Hepatocyte (in vitro differentiated cells): ENCODE data around the gene GRHL1. TPM values are rescaled to one million over a fixed set of nuclear protein-coding genes. Genes with fewer than 3 reads are reported as not detected.

Source experiments
- DNase-seq: peaks from one replicate; pipeline ENCODE4 v3.0.0-alpha.2; 2016; ENCODE audit warnings: low spot score
- H2AFZ ChIP-seq: fragments of 200-600 bp; sonication (generic); 2 replicates; pipeline ENCODE4 v1.6.0; 2016; ENCODE audit warnings: antibody characterized with exemption, mild to moderate bottlenecking
- H3K27ac ChIP-seq: fragments of 200-600 bp; sonication (generic); 2 replicates; pipeline ENCODE4 v1.5.1; 2016; ENCODE audit warnings: mild to moderate bottlenecking
- H3K27me3 ChIP-seq: fragments of 200-600 bp; sonication (generic); 2 replicates; pipeline ENCODE4 v1.6.1; 2016
- H3K36me3 ChIP-seq: fragments of 200-600 bp; sonication (generic); replicated peaks from 2 replicates; pipeline ENCODE4 v1.5.1; 2016; ENCODE audit warnings: low read depth; ENCODE audit not compliant: insufficient read depth
- H3K4me1 ChIP-seq: fragments of 200-600 bp; sonication (generic); 2 replicates; pipeline ENCODE4 v1.5.1; 2016; ENCODE audit warnings: mild to moderate bottlenecking, moderate library complexity; ENCODE audit not compliant: insufficient read depth
- H3K4me2 ChIP-seq: fragments of 200-600 bp; sonication (generic); 2 replicates; pipeline ENCODE4 v1.6.0; 2016
- H3K4me3 ChIP-seq: fragments of 200-600 bp; sonication (generic); 2 replicates; pipeline ENCODE4 v1.5.1; 2016; ENCODE audit warnings: mild to moderate bottlenecking
- H3K79me2 ChIP-seq: fragments of 200-600 bp; sonication (generic); 2 replicates; pipeline ENCODE4 v1.6.0; 2017; ENCODE audit warnings: mild to moderate bottlenecking
- H3K9me2 ChIP-seq: fragments of 200-600 bp; sonication (generic); replicated peaks from 2 replicates; pipeline ENCODE4 v1.6.0; 2017; ENCODE audit warnings: mild to moderate bottlenecking; ENCODE audit not compliant: insufficient read depth
- H3K9me3 ChIP-seq: fragments of 200-600 bp; sonication (generic); 2 replicates; pipeline ENCODE4 v1.5.1; 2016; ENCODE audit warnings: low read depth, mild to moderate bottlenecking
- H4K20me1 ChIP-seq: fragments of 200-600 bp; sonication (generic); 2 replicates; pipeline ENCODE4 v1.6.0; 2016; ENCODE audit warnings: mild to moderate bottlenecking; ENCODE audit not compliant: insufficient read depth, poor library complexity, severe bottlenecking
- EZH2 ChIP-seq: fragments of 200-600 bp; sonication (generic); IDR thresholded peaks from 2 replicates; pipeline ENCODE4 v1.6.1; 2016; ENCODE audit warnings: antibody characterized with exemption, mild to moderate bottlenecking, borderline replicate concordance
- EZH2phosphoT487 ChIP-seq: fragments of 200-600 bp; sonication (generic); IDR thresholded peaks from one replicate; pipeline ENCODE4 v1.6.1; 2018; ENCODE audit warnings: antibody characterized with exemption, mild to moderate bottlenecking, low read depth, moderate library complexity; ENCODE audit not compliant: unreplicated experiment, severe bottlenecking
- WGBS: methylation state at CpG from one replicate; pipeline ENCODE4 v1.1.6; 2016; ENCODE audit warnings: low lambda C conversion rate; ENCODE audit errors: missing lambda C conversion rate; 5-methylcytosine and 5-hydroxymethylcytosine counted together
- polyA plus RNA-seq: library from polyadenylated mRNA; unstranded; fragments of >200 nt; fragmentation: Nextera tagmentation; extraction: Ambion mirVana; gene quantifications from 2 replicates; pipeline ENCODE4 v1.2.1, GENCODE V29; 2016
- total RNA-seq: library from RNA; depleted of rRNA; stranded (reverse); fragments of >200 nt; gene quantifications from 2 replicates; pipeline ENCODE4 v1.2.3, GENCODE V29; 2014
- TF ChIP-seq, protein P1 (sequence below): fragments of 200-600 bp; sonication (generic); IDR thresholded peaks from 2 replicates; pipeline ENCODE4 v1.5.1; 2016; ENCODE audit warnings: antibody characterized with exemption, mild to moderate bottlenecking; ENCODE audit not compliant: poor library complexity

Gene GRHL1
- total and polyA plus RNA-seq, 2 experiments from 2014 or later: 4.0 to 10.9 TPM

DNA sequence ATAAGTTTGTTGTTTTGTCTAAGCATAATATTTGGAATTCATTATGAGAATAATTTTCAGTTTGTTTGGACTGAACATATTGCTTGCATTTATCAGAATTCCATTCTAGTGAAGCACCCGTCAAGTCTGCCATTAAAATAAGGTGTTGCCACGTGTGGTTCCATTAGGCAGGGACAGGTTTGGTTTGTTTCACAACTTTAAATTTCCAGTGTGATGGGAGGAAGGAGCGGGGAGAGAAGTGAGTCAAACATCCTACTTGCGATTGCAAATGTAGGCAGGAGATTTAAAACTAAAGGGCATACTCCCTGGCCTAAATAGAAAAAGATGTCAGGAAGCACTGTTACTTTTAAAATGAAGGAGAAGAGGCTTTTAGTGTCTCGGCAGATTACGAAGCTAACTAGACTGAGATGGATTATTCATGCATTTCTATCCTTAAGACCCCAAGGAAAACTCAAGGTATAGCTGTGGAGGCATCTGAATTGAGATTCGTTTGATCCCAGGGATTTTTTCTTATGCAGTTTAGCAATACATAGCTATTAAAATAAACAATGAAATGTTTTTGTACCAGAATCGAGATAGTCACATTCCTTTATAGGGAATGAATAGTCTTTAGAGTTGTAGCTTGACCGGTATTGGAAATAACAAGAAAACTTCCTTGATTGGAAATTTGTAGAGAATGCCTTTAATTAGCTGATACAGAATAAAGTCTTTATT, 19.8 kb downstream of the GRHL1 start:
- Histone ChIP-seq H3K4me2 (peak overlapping the region; percentile 37), H3K27ac (peak overlapping the region; percentile 39), H3K9me2 (no peaks in the 10 kb centered on the region), H2AFZ (no peak overlapping the region), H3K79me2 (no peaks in the 10 kb centered on the region), H3K4me1 (peaks cover 20% of the 10 kb centered on the region), H4K20me1 (no peaks in the 10 kb centered on the region), H3K9me3 (no peaks in the 10 kb centered on the region), H3K4me3 (no peak overlapping the region), H3K36me3 (no peaks in the 10 kb centered on the region), H3K27me3 (no peaks in the 10 kb centered on the region)
- TF ChIP-seq, protein P1, sequence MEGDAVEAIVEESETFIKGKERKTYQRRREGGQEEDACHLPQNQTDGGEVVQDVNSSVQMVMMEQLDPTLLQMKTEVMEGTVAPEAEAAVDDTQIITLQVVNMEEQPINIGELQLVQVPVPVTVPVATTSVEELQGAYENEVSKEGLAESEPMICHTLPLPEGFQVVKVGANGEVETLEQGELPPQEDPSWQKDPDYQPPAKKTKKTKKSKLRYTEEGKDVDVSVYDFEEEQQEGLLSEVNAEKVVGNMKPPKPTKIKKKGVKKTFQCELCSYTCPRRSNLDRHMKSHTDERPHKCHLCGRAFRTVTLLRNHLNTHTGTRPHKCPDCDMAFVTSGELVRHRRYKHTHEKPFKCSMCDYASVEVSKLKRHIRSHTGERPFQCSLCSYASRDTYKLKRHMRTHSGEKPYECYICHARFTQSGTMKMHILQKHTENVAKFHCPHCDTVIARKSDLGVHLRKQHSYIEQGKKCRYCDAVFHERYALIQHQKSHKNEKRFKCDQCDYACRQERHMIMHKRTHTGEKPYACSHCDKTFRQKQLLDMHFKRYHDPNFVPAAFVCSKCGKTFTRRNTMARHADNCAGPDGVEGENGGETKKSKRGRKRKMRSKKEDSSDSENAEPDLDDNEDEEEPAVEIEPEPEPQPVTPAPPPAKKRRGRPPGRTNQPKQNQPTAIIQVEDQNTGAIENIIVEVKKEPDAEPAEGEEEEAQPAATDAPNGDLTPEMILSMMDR: no peak
- TF ChIP-seq EZH2phosphoT487 (no peak), EZH2 (no peak)
- WGBS: 57% methylated on average over 9 of the region's 9 CpGs
- no peak for DNase-seq

DNA sequence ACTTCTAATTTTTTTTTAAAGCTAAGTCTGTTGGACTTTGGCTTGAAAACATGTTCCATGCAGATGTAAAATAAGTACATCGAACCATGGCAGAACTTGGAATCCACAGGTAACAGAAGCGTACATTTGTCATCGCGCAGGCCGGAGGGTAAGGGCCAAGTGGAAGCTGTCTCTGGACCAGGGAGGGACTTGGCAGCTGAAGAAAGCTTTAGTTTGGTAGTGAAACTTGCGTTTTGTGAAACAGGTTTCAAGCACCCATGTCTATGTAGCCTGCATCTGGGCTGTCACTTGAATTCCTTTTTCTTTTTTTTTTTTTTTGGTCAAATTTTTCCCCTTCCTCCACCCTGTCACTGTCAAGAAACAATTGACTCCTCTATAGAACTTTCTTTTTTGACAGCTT, 20.4 kb downstream of the GRHL1 start:
- no peaks in the 10 kb centered on the region for H3K36me3 ChIP-seq
- H3K4me3 ChIP-seq: no peak overlapping the region
- no peaks in the 10 kb centered on the region for H4K20me1 ChIP-seq
- H3K4me2 ChIP-seq: no peak overlapping the region
- H3K79me2 ChIP-seq: no peaks in the 10 kb centered on the region
- no peak overlapping the region for H2AFZ ChIP-seq
- DNase-seq: no peak
- peak overlapping the region; percentile 7 for H3K27ac ChIP-seq
- peaks cover 20% of the 10 kb centered on the region for H3K4me1 ChIP-seq
- no peaks in the 10 kb centered on the region for H3K9me3 ChIP-seq
- WGBS: 95% methylated on average over 6 of the region's 6 CpGs
- TF ChIP-seq EZH2phosphoT487 (no peak), EZH2 (no peak)
- TF ChIP-seq, protein P1: no peak
- no peaks in the 10 kb centered on the region for H3K27me3 ChIP-seq
- H3K9me2 ChIP-seq: no peaks in the 10 kb centered on the region

- DNase-seq: no peak
- no peak overlapping the region for H3K27ac ChIP-seq
Observed at GRCh38 chr2:9972621-9973479, 21.4 kb downstream of the GRHL1 start.

More at GRCh38 chr2:9972621-9973479, 21.4 kb downstream of the GRHL1 start:
- Histone ChIP-seq H3K4me2 (no peak overlapping the region), H2AFZ (no peak overlapping the region), H3K79me2 (no peaks in the 10 kb centered on the region), H3K9me2 (no peaks in the 10 kb centered on the region), H3K4me3 (no peak overlapping the region), H4K20me1 (no peaks in the 10 kb centered on the region), H3K27me3 (no peaks in the 10 kb centered on the region), H3K36me3 (no peaks in the 10 kb centered on the region), H3K9me3 (no peaks in the 10 kb centered on the region), H3K4me1 (peaks cover 20% of the 10 kb centered on the region)
- TF ChIP-seq EZH2 (no peak), EZH2phosphoT487 (no peak)
- TF ChIP-seq, protein P1: no peak
- 81% methylated on average over 13 of the region's 13 CpGs for WGBS
